HepG2 (cell line): Measurements from ENCODE around the gene ST14.

Experiments
- CTCF ChIP-seq: sonication (generic); formaldehyde crosslinking; IDR thresholded peaks from 2 replicates; pipeline ENCODE4 v1.5.0; 2020; ENCODE audit warnings: mild to moderate bottlenecking, missing genetic modification reagents, moderate library complexity
- HNRNPUL1 ChIP-seq: fragments of 200-400 bp; formaldehyde crosslinking; IDR thresholded peaks from 2 replicates; pipeline ENCODE4 v1.6.1; 2017; ENCODE audit warnings: low read depth, mild to moderate bottlenecking, low read length, moderate library complexity
- POLR2A ChIP-seq, 2 experiments: IDR thresholded peaks; 2 replicates each; pipeline ENCODE4 v1.6.1; 2011; ENCODE audit warnings: low read depth in 2 of 2, low read length in 2 of 2, mild to moderate bottlenecking in 1 of 2, moderate library complexity in 1 of 2; ENCODE audit not compliant: insufficient read depth in 1 of 2

- no peak for TF ChIP-seq CTCF (CRISPR knock-in tag)
- TF ChIP-seq HNRNPUL1, result no peak
- no peak for TF ChIP-seq POLR2A (IDR thresholded peaks at IDR 0.05; ENCODE audit: insufficient read depth in 1 of 2, low read depth in 2 of 2, low read length in 2 of 2)
Observed at GRCh38 chr11:130171534-130171933, 12.0 kb downstream of the ST14 start.
